H1 (cell line): Measurements from ENCODE around the gene HTR3B. TPM values are rescaled to one million over a fixed set of nuclear protein-coding genes. Genes with fewer than 3 reads are reported as not detected.
A peak's percentile ranks its signal among the peaks of the same experiment; 100 is the strongest.

Experiments
- CTCF ChIA-PET: fragments of 300-600 bp; sonication (Branson Sonifier 250); formaldehyde crosslinking; loops from one replicate; lab custom pipeline; 2021; ENCODE audit not compliant: partially characterized antibody; lab: Charles Lee
- POLR2A ChIA-PET: fragments of 300-600 bp; sonication (Branson Sonifier 250); formaldehyde crosslinking; loops from one replicate; lab custom pipeline; 2021; ENCODE audit warnings: inconsistent platforms; ENCODE audit not compliant: partially characterized antibody; lab: Charles Lee
- DNase-seq, 2 experiments: peaks; one replicate each; pipeline versions ENCODE4 v3.0.0 to v3.0.0-alpha.2; 2010 to 2022; ENCODE audit warnings: low spot score in 2 of 2, low read depth in 1 of 2, mixed read lengths in 1 of 2
- FAIRE-seq: peaks from 2 replicates; lab custom pipeline; 2011; peaks lifted over from hg19 to GRCh38; lab: Jason Lieb, UNC
- H2AFZ ChIP-seq: 2 replicates; pipeline ENCODE4 v1.8.1; 2012; ENCODE audit warnings: low read length, inconsistent platforms
- H2AK5ac ChIP-seq: 2 replicates; pipeline ENCODE4 v1.6.1; 2013; ENCODE audit warnings: low read depth, low read length
- H2BK120ac ChIP-seq: replicated peaks from 2 replicates; pipeline ENCODE3; 2013; ENCODE audit warnings: low read depth, low read length, inconsistent platforms
- H2BK12ac ChIP-seq: 2 replicates; pipeline ENCODE4 v1.6.1; 2013; ENCODE audit warnings: low read depth, low read length
- H2BK15ac ChIP-seq: 2 replicates; pipeline ENCODE4 v1.6.1; 2013; ENCODE audit warnings: low read length
- H2BK20ac ChIP-seq: 2 replicates; pipeline ENCODE4 v1.6.1; 2013; ENCODE audit warnings: low read length
- H2BK5ac ChIP-seq: 2 replicates; pipeline ENCODE4 v1.6.1; 2013; ENCODE audit warnings: low read depth, low read length
- H3K14ac ChIP-seq: 2 replicates; pipeline ENCODE4 v1.6.1; 2013; ENCODE audit warnings: inconsistent platforms; ENCODE audit not compliant: insufficient read length
- H3K18ac ChIP-seq: 2 replicates; pipeline ENCODE4 v1.6.1; 2013; ENCODE audit warnings: low read length; ENCODE audit errors: extremely low read depth
- H3K23ac ChIP-seq: 2 replicates; pipeline ENCODE4 v1.6.1; 2013; ENCODE audit warnings: inconsistent platforms; ENCODE audit not compliant: insufficient read length
- H3K23me2 ChIP-seq: 2 replicates; pipeline ENCODE4 v1.6.1; 2013; ENCODE audit warnings: low read depth, low read length
- H3K27ac ChIP-seq: 2 replicates; pipeline ENCODE4 v1.6.1; 2011; ENCODE audit warnings: low read depth, low read length, inconsistent platforms
- H3K27me3 ChIP-seq, 4 experiments: replicated peaks in 1 of 4; 1 replicate in 1 of 4; 2 replicates in 3 of 4; pipeline versions ENCODE4 v1.6.1 to v1.8.1; 2011 to 2013; ENCODE audit warnings: low read length in 3 of 4, mild to moderate bottlenecking in 3 of 4, inconsistent platforms in 2 of 4, mixed read lengths in 2 of 4, moderate library complexity in 1 of 4; ENCODE audit not compliant: control insufficient read depth in 3 of 4, insufficient read depth in 3 of 4; ENCODE audit errors: extremely low read depth in 1 of 4
- H3K36me3 ChIP-seq, 4 experiments: 2 replicates each; pipeline versions ENCODE4 v1.6.1 to v1.8.1; 2011 to 2013; ENCODE audit warnings: mild to moderate bottlenecking in 4 of 4, low read length in 3 of 4, moderate library complexity in 2 of 4, control low read depth in 1 of 4, inconsistent platforms in 1 of 4; ENCODE audit not compliant: insufficient read depth in 4 of 4, control insufficient read depth in 2 of 4
- H3K4ac ChIP-seq: replicated peaks from 2 replicates; pipeline ENCODE3; 2013; ENCODE audit warnings: low read length, low read depth, mixed read lengths, inconsistent platforms; ENCODE audit not compliant: insufficient read length
- H3K4me1 ChIP-seq, 4 experiments: replicated peaks in 1 of 4; 1 replicate in 1 of 4; 2 replicates in 3 of 4; pipeline versions ENCODE4 v1.6.1 to v1.8.1; 2011 to 2013; ENCODE audit warnings: low read length in 3 of 4, inconsistent platforms in 2 of 4, mixed read lengths in 1 of 4; ENCODE audit not compliant: insufficient read depth in 4 of 4, control insufficient read depth in 3 of 4
- H3K4me2 ChIP-seq, 2 experiments: 2 replicates each; pipeline versions ENCODE4 v1.6.1 to v1.8.1; 2011 to 2013; ENCODE audit warnings: low read depth in 2 of 2, low read length in 2 of 2, control low read depth in 1 of 2, inconsistent platforms in 1 of 2, mild to moderate bottlenecking in 1 of 2; ENCODE audit not compliant: insufficient read depth in 1 of 2
- H3K4me3 ChIP-seq, 4 experiments: fragments of 200-600, 300-600 bp in 1 of 4; sonication (generic), shearing (Covaris generic), sonication (Bioruptor Twin) in 1 of 4; 2 replicates each; pipeline versions ENCODE4 v1.5.1 to v1.8.1; 2011 to 2016; ENCODE audit warnings: low read length in 4 of 4, low read depth in 3 of 4, control low read depth in 2 of 4, inconsistent platforms in 2 of 4, mild to moderate bottlenecking in 2 of 4, mixed read lengths in 1 of 4, moderate library complexity in 1 of 4; ENCODE audit not compliant: insufficient read depth in 2 of 4; ENCODE audit errors: extremely low read depth in 1 of 4
- H3K56ac ChIP-seq: replicated peaks from 2 replicates; pipeline ENCODE3; 2013; ENCODE audit warnings: low read depth, mild to moderate bottlenecking, mixed read lengths, low read length, inconsistent platforms; ENCODE audit not compliant: insufficient read length
- H3K79me1 ChIP-seq: 2 replicates; pipeline ENCODE4 v1.6.1; 2013; ENCODE audit warnings: low read depth, low read length, control low read depth
- H3K79me2 ChIP-seq, 2 experiments: 2 replicates each; pipeline versions ENCODE4 v1.6.1 to v1.8.1; 2012 to 2013; ENCODE audit warnings: low read length in 2 of 2, mild to moderate bottlenecking in 2 of 2, inconsistent platforms in 1 of 2; ENCODE audit not compliant: insufficient read depth in 2 of 2, control insufficient read depth in 1 of 2
- H3K9ac ChIP-seq, 4 experiments: replicated peaks in 1 of 4; 1 replicate in 1 of 4; 2 replicates in 3 of 4; pipeline versions ENCODE4 v1.6.1 to v1.8.1; 2011 to 2013; ENCODE audit warnings: low read depth in 3 of 4, low read length in 3 of 4, control low read depth in 2 of 4, mild to moderate bottlenecking in 2 of 4, moderate library complexity in 2 of 4, inconsistent platforms in 1 of 4; ENCODE audit errors: extremely low read depth in 1 of 4
- H3K9me3 ChIP-seq, 2 experiments: 2 replicates each; pipeline versions ENCODE4 v1.6.1 to v1.8.1; 2012 to 2013; ENCODE audit warnings: mild to moderate bottlenecking in 2 of 2, moderate library complexity in 2 of 2, control low read depth in 1 of 2, inconsistent platforms in 1 of 2, low read depth in 1 of 2, low read length in 1 of 2, mixed read lengths in 1 of 2; ENCODE audit not compliant: insufficient read depth in 2 of 2
- H4K20me1 ChIP-seq, 2 experiments: replicated peaks in 1 of 2; 2 replicates each; pipeline versions ENCODE3 to v1.8.1; 2011 to 2013; ENCODE audit warnings: inconsistent platforms in 2 of 2, low read length in 2 of 2, mild to moderate bottlenecking in 1 of 2; ENCODE audit not compliant: insufficient read depth in 2 of 2, control insufficient read depth in 1 of 2
- H4K5ac ChIP-seq: 2 replicates; pipeline ENCODE4 v1.6.1; 2013; ENCODE audit warnings: low read length, low read depth, mixed read lengths, inconsistent platforms; ENCODE audit not compliant: insufficient read length
- H4K8ac ChIP-seq: 2 replicates; pipeline ENCODE4 v1.8.0; 2013; ENCODE audit warnings: mild to moderate bottlenecking, moderate library complexity, low read length, inconsistent platforms; ENCODE audit not compliant: insufficient read depth; ENCODE audit errors: extremely low read depth
- H4K91ac ChIP-seq: replicated peaks from 2 replicates; pipeline ENCODE3; 2013; ENCODE audit warnings: low read length, mixed read lengths, inconsistent platforms; ENCODE audit not compliant: insufficient read length
- ASH2L ChIP-seq: fragments of 200-600, 300-600 bp; sonication (generic); IDR thresholded peaks from one replicate; pipeline ENCODE4 v1.7.1; 2017; ENCODE audit warnings: low read length
- BACH1 ChIP-seq: IDR thresholded peaks from 2 replicates; pipeline ENCODE4 v1.6.1; 2012; ENCODE audit warnings: low read length, improper control_type of control experiment
- CHD2 ChIP-seq: IDR thresholded peaks from 2 replicates; pipeline ENCODE4 v1.6.1; 2012; ENCODE audit warnings: low read length, improper control_type of control experiment
- CTCF ChIP-seq, 3 experiments: IDR thresholded peaks; 1 replicate in 2 of 3; 2 replicates in 1 of 3; pipeline versions ENCODE4 v1.5.1 to v1.6.1; 2011; ENCODE audit warnings: low read length in 3 of 3, mild to moderate bottlenecking in 3 of 3, inconsistent platforms in 2 of 3, low read depth in 1 of 3, moderate library complexity in 1 of 3; ENCODE audit not compliant: insufficient read depth in 1 of 3; ENCODE audit errors: control extremely low read depth in 1 of 3
- EZH2 ChIP-seq: fragments of 200-600 bp; sonication (generic); IDR thresholded peaks from 2 replicates; pipeline ENCODE4 v1.7.1; 2012; ENCODE audit warnings: low read depth, mild to moderate bottlenecking, moderate library complexity, low read length, inconsistent platforms; ENCODE audit not compliant: severe bottlenecking
- HDAC2 ChIP-seq, 2 experiments: fragments of 300-600 bp in 1 of 2; sonication (generic) in 1 of 2; IDR thresholded peaks; 2 replicates each; pipeline ENCODE4 v1.6.1; 2011 to 2012; ENCODE audit warnings: low read depth in 2 of 2, low read length in 2 of 2, mild to moderate bottlenecking in 2 of 2, moderate library complexity in 2 of 2, borderline replicate concordance in 1 of 2, inconsistent platforms in 1 of 2
- NRF1 ChIP-seq: IDR thresholded peaks from 2 replicates; pipeline ENCODE4 v1.6.1; 2011; ENCODE audit warnings: mild to moderate bottlenecking, low read depth, low read length, improper control_type of control experiment
- PHF8 ChIP-seq: fragments of 200-600 bp; sonication (generic); conservative IDR thresholded peaks from 2 replicates; pipeline ENCODE4 v1.7.1; 2012; ENCODE audit warnings: low read depth, mild to moderate bottlenecking, inconsistent platforms, low read length, moderate library complexity
- TCF12 ChIP-seq: IDR thresholded peaks from 2 replicates; pipeline ENCODE4 v1.6.1; 2011; ENCODE audit warnings: low read depth, mild to moderate bottlenecking, low read length
- WGBS, 2 experiments: shearing (Covaris generic) in 1 of 2; methylation state at CpG; one replicate each; pipeline versions ENCODE4 v1.1.6 to v1.1.7; 2013 to 2015; ENCODE audit warnings: low lambda C conversion rate in 2 of 2, mixed read lengths in 2 of 2, inconsistent platforms in 1 of 2, low coverage in 1 of 2, missing lambda C conversion rate in 1 of 2; ENCODE audit not compliant: insufficient replicate concordance in 2 of 2, insufficient coverage in 1 of 2, insufficient read length in 1 of 2; ENCODE audit errors: extremely low coverage in 1 of 2, missing lambda C conversion rate in 1 of 2; 5-methylcytosine and 5-hydroxymethylcytosine counted together
- polyA plus RNA-seq, 7 experiments: library from polyadenylated mRNA; depleted of rRNA in 3 of 7; stranded (reverse) in 5 of 7; unstranded in 2 of 7; fragments of >200 nt in 5 of 7; fragments of 200-250 nt in 2 of 7; gene quantifications; 1 replicate in 5 of 7; 2 replicates in 1 of 7; 4 replicates in 1 of 7; pipeline versions ENCODE4 v1.2.1 to v1.2.3, GENCODE V29; 2011 to 2013; ENCODE audit warnings: missing spikeins in 2 of 7, mixed read lengths in 2 of 7
- total RNA-seq: library from RNA; stranded (reverse); fragmentation: NEBNext Ultra II Directional; extraction: Animal tissue kit (Norgen Biotek cat#: 25700); gene quantifications from 2 replicates; pipeline ENCODE4 v1.2.1, GENCODE V29; 2021

HTR3B gene
- total and polyA plus RNA-seq, 2 of the 8 experiments (the other 6 are each of a cell fraction or from before 2014, with no cell fraction given): not detected

GRCh38 chr11:113871336-113871735, 33.3 kb upstream of the HTR3B start:
- H2BK5ac ChIP-seq: no peak overlapping the region
- H2AK5ac ChIP-seq: no peak overlapping the region
- peaks cover 11 to 87% of the 10 kb centered on the region in 2 experiments for H3K79me2 ChIP-seq
- no peak overlapping the region for H3K4me3 ChIP-seq
- H2BK20ac ChIP-seq: no peak overlapping the region; the same call in 1 of the 2 replicates
- H3K18ac ChIP-seq: no peak overlapping the region
- H2BK120ac ChIP-seq: no peak overlapping the region
- H3K23me2 ChIP-seq: peaks cover 10% of the 10 kb centered on the region
- no peak overlapping the region for H3K9ac ChIP-seq
- peaks cover 5 to 9% of the 10 kb centered on the region in 2 experiments for H4K20me1 ChIP-seq
- POLR2A ChIA-PET: interaction anchor here (1.0 to 8.0 kb wide), 5 partner anchors 9 to 65 kb away, joined by 3 to 91 read pairs (median 11); no protein-coding TSS in a partner anchor
- H4K91ac ChIP-seq: no peak overlapping the region
- no peaks in the 10 kb centered on the region for H3K9me3 ChIP-seq
- H3K4me1 ChIP-seq: peaks cover 3 to 8% (median 6%) of the 10 kb centered on the region in 4 experiments; a peak in 4 of 7 replicates
- CTCF ChIA-PET: interaction anchor here (0.9 to 1.6 kb wide), 5 partner anchors 12 to 390 kb away, joined by 3 to 4 read pairs (median 3); partner anchors contain the start of gene HTR3B
- no peak overlapping the region for H3K56ac ChIP-seq
- H3K27me3 ChIP-seq: no peaks in the 10 kb centered on the region
- no peak for DNase-seq
- WGBS, 2 experiments: 97% methylated on average over 3 of the region's 3 CpGs; no CpG with 5 or more reads in 1 of the 2 experiments
- H3K36me3 ChIP-seq: peaks cover 2 to 47% (median 6%) of the 10 kb centered on the region in 4 experiments; a peak in 5 of 8 replicates
- H2AFZ ChIP-seq: no peak overlapping the region
- TF ChIP-seq EZH2 (no peak), NRF1 (no peak), ASH2L (no peak), HDAC2 (IDR thresholded peaks at IDR 0.05; ENCODE audit: borderline replicate concordance in 1 of 2, low read depth in 2 of 2, low read length in 2 of 2) (no peak), TCF12 (no peak), PHF8 (no peak), CTCF (IDR thresholded peaks at IDR 0.05; ENCODE audit: control extremely low read depth in 1 of 3, insufficient read depth in 1 of 3, low read depth in 1 of 3, low read length in 3 of 3) (no peak), CHD2 (no peak), BACH1 (no peak)
- TF ChIP-seq, all 59 proteins: peak for 0
- Histone ChIP-seq H3K14ac (no peak overlapping the region), H2BK15ac (peak overlapping the region; percentile 21; the same call in 1 of the 2 replicates), H3K4ac (no peak overlapping the region), H4K5ac (no peak overlapping the region), H4K8ac (no peak overlapping the region), H3K79me1 (peaks cover 4% of the 10 kb centered on the region; the same call in 1 of the 2 replicates), H3K4me2 (peak overlapping the region in 1 of 2 experiments; percentile 32; a peak in 1 of 4 replicates), H2BK12ac (no peak overlapping the region), H3K27ac (no peak overlapping the region), H3K23ac (no peak overlapping the region)
- no peak for FAIRE-seq
